ENCODE data around the gene SPATA21. TPM values are rescaled to one million over a fixed set of nuclear protein-coding genes. Genes with fewer than 3 reads are reported as not detected.

SPATA21 gene
- total and polyA plus RNA-seq, 2 experiments from 2014 or later, result 2.6 TPM; not detected in 1

GRCh38 chr1:16440470-16441281, 3.5 kb upstream of the SPATA21 start, which contains the start of gene NECAP2 (continued):
- TF ChIP-seq ZNF462 (CRISPR knock-in tag; IDR thresholded peaks at IDR 0.05), result no peak

GRCh38 chr1:16440131-16440469, 2.9 kb upstream of the SPATA21 start:
- no peaks in the 10 kb centered on the region for H3K9me2 ChIP-seq (ENCODE audit: insufficient read depth)

More at GRCh38 chr1:16440131-16440469, 2.9 kb upstream of the SPATA21 start:
- Histone ChIP-seq H3K4me3 (peak overlapping the region; percentile 95), H3K27ac (ENCODE audit: low read depth) (0 out of 2 replicates have a peak overlapping the region, but pooled peaks have one; percentile 16), H4K20me1 (replicated peaks; ENCODE audit: insufficient read depth) (peaks cover 27% of the 10 kb centered on the region; the same call in 1 of the 2 replicates), H3K36me3 (ENCODE audit: insufficient read depth) (no peaks in the 10 kb centered on the region), H3F3A (replicated peaks; ENCODE audit: low read depth) (peaks cover 8% of the 10 kb centered on the region), H3K79me2 (replicated peaks; ENCODE audit: insufficient read depth) (peaks cover 16% of the 10 kb centered on the region), H3K27me3 (ENCODE audit: insufficient read depth) (peaks cover 10% of the 10 kb centered on the region; the same call in 1 of the 2 replicates), H2AFZ (peak overlapping the region; percentile 94), H3K4me1 (ENCODE audit: insufficient read depth) (no peaks in the 10 kb centered on the region; the same call in 1 of the 2 replicates), H3K4me2 (peak overlapping the region; percentile 72)
- peak overlapping the region; percentile 95 for H3K4me3 Mint-ChIP-seq
- H3K27ac Mint-ChIP-seq, result peak overlapping the region; percentile 64
- H3K9me3 Mint-ChIP-seq, result no peaks in the 10 kb centered on the region
- peaks cover 14% of the 10 kb centered on the region for H3K27me3 Mint-ChIP-seq (ENCODE audit: insufficient read depth, low read depth, poor library complexity)
- DNase-seq (ENCODE audit: low spot score) (peak; percentile 75), ATAC-seq (peak; percentile 66)
- 0 out of 3 replicates have a peak, but pooled peaks cover 7% of the 10 kb centered on the region for H3K4me1 Mint-ChIP-seq
- peak; percentile 60; the same call in 1 of the 2 replicates for TF ChIP-seq ZNF114 (CRISPR knock-in tag; IDR thresholded peaks at IDR 0.05)
- TF ChIP-seq ZNF462 (CRISPR knock-in tag; IDR thresholded peaks at IDR 0.05), result no peak
- peaks cover 10% of the 10 kb centered on the region; the same call in 2 of the 3 replicates for H3K36me3 Mint-ChIP-seq (ENCODE audit: low read depth)
